ENCODE data around the gene S100PBP.
"Not testable (repeated sequence)": the region's sequence is repeated elsewhere in the genome, so short reads cannot be mapped to it uniquely, and the experiment has no call there.

DNA sequence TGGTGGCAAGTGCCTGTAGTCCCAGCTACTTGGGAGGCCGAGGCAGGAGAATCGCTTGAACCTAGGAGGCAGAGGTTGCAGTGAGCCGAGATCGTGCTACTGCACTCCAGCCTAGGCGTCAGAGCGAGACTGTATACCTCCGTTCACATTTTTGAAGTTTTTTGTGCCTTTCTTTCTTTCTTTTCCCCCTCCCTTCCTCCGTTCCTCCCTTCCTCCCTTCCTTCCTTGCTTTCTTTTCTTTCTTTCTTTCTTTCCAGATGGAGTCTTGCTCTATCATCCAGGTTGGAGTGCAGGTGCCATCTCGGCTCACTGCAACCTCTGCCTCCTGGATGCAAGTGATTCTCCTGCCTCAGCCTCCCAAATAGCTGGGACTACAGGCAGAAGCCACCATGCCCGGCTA, 88.1 kb downstream of the S100PBP start:
- TF ChIP-seq POLR2A (IDR thresholded peaks at IDR 0.05; ENCODE audit: low read depth); CTCF (IDR thresholded peaks at IDR 0.05); POLR2AphosphoS5 (IDR thresholded peaks at IDR 0.05); EP300 (IDR thresholded peaks at IDR 0.05): not testable (repeated sequence)

Measured in esophagus muscularis mucosa (tissue), 4 donors.